ENCODE results near the gene PTPN2. TPM values are rescaled to one million over a fixed set of nuclear protein-coding genes. Genes with fewer than 3 reads are reported as not detected.

Gene PTPN2
- total and polyA plus RNA-seq, 9 of the 15 experiments (the other 6 are each of a cell fraction or from before 2014, with no cell fraction given), result 36.6 to 66.4 (median 43.8) TPM

DNA sequence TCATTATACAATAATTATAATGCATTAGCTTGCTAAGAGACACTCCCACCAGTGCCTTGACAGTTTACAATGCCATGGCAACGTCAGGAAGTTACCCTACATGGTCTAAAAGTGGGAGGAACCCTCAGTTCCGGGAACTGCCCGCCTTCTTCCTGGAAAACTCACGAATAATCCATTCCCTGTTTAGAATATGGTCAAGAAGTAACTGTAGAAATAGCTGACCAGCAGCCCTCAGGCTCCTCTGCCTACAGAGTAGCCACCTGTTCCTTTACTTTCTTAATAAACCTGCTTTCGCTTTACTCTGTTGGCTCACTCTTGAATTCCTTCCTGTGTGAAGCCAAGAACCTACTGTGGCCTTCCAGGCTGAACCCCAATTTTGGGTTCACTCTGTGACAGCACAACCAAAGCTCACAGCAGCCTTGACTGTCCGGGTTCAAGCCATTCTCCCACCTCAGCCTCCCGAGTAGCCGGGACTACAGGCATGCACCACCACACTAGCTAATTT lies 20.0 kb upstream of the PTPN2 start (continued):
- TF ChIP-seq RAD51 (IDR thresholded peaks at IDR 0.05; ENCODE audit: borderline replicate concordance, low read depth) (no peak), RFX7 (CRISPR knock-in tag; IDR thresholded peaks at IDR 0.05) (no peak), ZNF274 (IDR thresholded peaks at IDR 0.05; ENCODE audit: borderline replicate concordance, low read depth, low read length) (no peak), KLF1 (tag; IDR thresholded peaks at IDR 0.05) (no peak), MECOM (CRISPR knock-in tag; IDR thresholded peaks at IDR 0.05) (no peak), ARHGAP35 (IDR thresholded peaks at IDR 0.05; ENCODE audit: partially characterized antibody) (no peak), MCM3 (IDR thresholded peaks at IDR 0.05) (no peak), ZNF551 (CRISPR knock-in tag; IDR thresholded peaks at IDR 0.05) (no peak), CHCHD3 (CRISPR knock-in tag; IDR thresholded peaks at IDR 0.05) (no peak), DPF2 (IDR thresholded peaks at IDR 0.05) (peak; percentile 18; the same call in 1 of the 2 replicates), KDM5B (IDR thresholded peaks at IDR 0.05; ENCODE audit: insufficient replicate concordance, low read depth, low read length) (peak; percentile 48)
- TF ChIP-seq, protein P1, sequence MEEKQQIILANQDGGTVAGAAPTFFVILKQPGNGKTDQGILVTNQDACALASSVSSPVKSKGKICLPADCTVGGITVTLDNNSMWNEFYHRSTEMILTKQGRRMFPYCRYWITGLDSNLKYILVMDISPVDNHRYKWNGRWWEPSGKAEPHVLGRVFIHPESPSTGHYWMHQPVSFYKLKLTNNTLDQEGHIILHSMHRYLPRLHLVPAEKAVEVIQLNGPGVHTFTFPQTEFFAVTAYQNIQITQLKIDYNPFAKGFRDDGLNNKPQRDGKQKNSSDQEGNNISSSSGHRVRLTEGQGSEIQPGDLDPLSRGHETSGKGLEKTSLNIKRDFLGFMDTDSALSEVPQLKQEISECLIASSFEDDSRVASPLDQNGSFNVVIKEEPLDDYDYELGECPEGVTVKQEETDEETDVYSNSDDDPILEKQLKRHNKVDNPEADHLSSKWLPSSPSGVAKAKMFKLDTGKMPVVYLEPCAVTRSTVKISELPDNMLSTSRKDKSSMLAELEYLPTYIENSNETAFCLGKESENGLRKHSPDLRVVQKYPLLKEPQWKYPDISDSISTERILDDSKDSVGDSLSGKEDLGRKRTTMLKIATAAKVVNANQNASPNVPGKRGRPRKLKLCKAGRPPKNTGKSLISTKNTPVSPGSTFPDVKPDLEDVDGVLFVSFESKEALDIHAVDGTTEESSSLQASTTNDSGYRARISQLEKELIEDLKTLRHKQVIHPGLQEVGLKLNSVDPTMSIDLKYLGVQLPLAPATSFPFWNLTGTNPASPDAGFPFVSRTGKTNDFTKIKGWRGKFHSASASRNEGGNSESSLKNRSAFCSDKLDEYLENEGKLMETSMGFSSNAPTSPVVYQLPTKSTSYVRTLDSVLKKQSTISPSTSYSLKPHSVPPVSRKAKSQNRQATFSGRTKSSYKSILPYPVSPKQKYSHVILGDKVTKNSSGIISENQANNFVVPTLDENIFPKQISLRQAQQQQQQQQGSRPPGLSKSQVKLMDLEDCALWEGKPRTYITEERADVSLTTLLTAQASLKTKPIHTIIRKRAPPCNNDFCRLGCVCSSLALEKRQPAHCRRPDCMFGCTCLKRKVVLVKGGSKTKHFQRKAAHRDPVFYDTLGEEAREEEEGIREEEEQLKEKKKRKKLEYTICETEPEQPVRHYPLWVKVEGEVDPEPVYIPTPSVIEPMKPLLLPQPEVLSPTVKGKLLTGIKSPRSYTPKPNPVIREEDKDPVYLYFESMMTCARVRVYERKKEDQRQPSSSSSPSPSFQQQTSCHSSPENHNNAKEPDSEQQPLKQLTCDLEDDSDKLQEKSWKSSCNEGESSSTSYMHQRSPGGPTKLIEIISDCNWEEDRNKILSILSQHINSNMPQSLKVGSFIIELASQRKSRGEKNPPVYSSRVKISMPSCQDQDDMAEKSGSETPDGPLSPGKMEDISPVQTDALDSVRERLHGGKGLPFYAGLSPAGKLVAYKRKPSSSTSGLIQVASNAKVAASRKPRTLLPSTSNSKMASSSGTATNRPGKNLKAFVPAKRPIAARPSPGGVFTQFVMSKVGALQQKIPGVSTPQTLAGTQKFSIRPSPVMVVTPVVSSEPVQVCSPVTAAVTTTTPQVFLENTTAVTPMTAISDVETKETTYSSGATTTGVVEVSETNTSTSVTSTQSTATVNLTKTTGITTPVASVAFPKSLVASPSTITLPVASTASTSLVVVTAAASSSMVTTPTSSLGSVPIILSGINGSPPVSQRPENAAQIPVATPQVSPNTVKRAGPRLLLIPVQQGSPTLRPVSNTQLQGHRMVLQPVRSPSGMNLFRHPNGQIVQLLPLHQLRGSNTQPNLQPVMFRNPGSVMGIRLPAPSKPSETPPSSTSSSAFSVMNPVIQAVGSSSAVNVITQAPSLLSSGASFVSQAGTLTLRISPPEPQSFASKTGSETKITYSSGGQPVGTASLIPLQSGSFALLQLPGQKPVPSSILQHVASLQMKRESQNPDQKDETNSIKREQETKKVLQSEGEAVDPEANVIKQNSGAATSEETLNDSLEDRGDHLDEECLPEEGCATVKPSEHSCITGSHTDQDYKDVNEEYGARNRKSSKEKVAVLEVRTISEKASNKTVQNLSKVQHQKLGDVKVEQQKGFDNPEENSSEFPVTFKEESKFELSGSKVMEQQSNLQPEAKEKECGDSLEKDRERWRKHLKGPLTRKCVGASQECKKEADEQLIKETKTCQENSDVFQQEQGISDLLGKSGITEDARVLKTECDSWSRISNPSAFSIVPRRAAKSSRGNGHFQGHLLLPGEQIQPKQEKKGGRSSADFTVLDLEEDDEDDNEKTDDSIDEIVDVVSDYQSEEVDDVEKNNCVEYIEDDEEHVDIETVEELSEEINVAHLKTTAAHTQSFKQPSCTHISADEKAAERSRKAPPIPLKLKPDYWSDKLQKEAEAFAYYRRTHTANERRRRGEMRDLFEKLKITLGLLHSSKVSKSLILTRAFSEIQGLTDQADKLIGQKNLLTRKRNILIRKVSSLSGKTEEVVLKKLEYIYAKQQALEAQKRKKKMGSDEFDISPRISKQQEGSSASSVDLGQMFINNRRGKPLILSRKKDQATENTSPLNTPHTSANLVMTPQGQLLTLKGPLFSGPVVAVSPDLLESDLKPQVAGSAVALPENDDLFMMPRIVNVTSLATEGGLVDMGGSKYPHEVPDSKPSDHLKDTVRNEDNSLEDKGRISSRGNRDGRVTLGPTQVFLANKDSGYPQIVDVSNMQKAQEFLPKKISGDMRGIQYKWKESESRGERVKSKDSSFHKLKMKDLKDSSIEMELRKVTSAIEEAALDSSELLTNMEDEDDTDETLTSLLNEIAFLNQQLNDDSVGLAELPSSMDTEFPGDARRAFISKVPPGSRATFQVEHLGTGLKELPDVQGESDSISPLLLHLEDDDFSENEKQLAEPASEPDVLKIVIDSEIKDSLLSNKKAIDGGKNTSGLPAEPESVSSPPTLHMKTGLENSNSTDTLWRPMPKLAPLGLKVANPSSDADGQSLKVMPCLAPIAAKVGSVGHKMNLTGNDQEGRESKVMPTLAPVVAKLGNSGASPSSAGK (IDR thresholded peaks at IDR 0.05), result no peak
- TF ChIP-seq, protein P2, sequence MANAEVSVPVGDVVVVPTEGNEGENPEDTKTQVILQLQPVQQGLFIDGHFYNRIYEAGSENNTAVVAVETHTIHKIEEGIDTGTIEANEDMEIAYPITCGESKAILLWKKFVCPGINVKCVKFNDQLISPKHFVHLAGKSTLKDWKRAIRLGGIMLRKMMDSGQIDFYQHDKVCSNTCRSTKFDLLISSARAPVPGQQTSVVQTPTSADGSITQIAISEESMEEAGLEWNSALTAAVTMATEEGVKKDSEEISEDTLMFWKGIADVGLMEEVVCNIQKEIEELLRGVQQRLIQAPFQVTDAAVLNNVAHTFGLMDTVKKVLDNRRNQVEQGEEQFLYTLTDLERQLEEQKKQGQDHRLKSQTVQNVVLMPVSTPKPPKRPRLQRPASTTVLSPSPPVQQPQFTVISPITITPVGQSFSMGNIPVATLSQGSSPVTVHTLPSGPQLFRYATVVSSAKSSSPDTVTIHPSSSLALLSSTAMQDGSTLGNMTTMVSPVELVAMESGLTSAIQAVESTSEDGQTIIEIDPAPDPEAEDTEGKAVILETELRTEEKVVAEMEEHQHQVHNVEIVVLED (CRISPR knock-in tag; IDR thresholded peaks at IDR 0.05), result no peak
- TF ChIP-seq, protein P3, sequence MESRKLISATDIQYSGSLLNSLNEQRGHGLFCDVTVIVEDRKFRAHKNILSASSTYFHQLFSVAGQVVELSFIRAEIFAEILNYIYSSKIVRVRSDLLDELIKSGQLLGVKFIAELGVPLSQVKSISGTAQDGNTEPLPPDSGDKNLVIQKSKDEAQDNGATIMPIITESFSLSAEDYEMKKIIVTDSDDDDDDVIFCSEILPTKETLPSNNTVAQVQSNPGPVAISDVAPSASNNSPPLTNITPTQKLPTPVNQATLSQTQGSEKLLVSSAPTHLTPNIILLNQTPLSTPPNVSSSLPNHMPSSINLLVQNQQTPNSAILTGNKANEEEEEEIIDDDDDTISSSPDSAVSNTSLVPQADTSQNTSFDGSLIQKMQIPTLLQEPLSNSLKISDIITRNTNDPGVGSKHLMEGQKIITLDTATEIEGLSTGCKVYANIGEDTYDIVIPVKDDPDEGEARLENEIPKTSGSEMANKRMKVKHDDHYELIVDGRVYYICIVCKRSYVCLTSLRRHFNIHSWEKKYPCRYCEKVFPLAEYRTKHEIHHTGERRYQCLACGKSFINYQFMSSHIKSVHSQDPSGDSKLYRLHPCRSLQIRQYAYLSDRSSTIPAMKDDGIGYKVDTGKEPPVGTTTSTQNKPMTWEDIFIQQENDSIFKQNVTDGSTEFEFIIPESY (CRISPR knock-in tag; IDR thresholded peaks at IDR 0.05), result no peak

Data from K562 (cell line).